Measurements from ENCODE around the gene UBALD1. TPM values are rescaled to one million over a fixed set of nuclear protein-coding genes. Genes with fewer than 3 reads are reported as not detected.

The UBALD1 gene
- 41.6 and 43.8 TPM in 2 replicates for total RNA-seq
- polyA plus RNA-seq: 24.8 and 34.6 TPM in 2 replicates
- 8.9 and 13.6 TPM in 2 replicates for polyA plus RNA-seq (2011; cell fraction: cytosol; rRNA removed)
- polyA plus RNA-seq (2011; cell fraction: nucleus; rRNA removed): 46.0 and 47.3 TPM in 2 replicates
- 19.1 and 25.1 TPM in 2 replicates for polyA plus RNA-seq (2012)
- polyA minus RNA-seq: 4.8 and 8.2 TPM in 2 replicates
- 17.6 TPM for polyA minus RNA-seq (2011; cell fraction: cytosol; rRNA and poly(A)+ RNA removed)
- 14.5 and 39.8 TPM in 2 replicates for polyA minus RNA-seq (2011; cell fraction: nucleus; rRNA and poly(A)+ RNA removed)
- Bru-seq, nascent RNA: percentile 42 among the genes with signal in this experiment
- percentile 54 among the genes with signal in this experiment for BruChase-seq, experiment 1, labeled RNA remaining after a 6-hour chase
- percentile 60 among the genes with signal in this experiment for BruChase-seq, experiment 2, labeled RNA remaining after a 2-hour chase
- long read RNA-seq, transcript UBALD1-201 (3 exons, 1,413 nt): major isoform, 32 of 49 reads
- long read RNA-seq, transcript UBALD1-205 (1 exons, 2,641 nt): minor isoform, 7 of 49 reads
- long read RNA-seq, partial matches to known transcripts: 3 of 49 reads
- long read RNA-seq, other reads (novel, unspliced or antisense): 4 of 49 reads

- dilution Hi-C loops (cut with MboI; ENCODE audit: extremely low pct_ligation_motif_present, low sequenced_read_pairs): no loop called here
- H4K20me1 ChIP-seq (replicated peaks; ENCODE audit: control insufficient read depth, extremely low read depth, insufficient read depth, low read length): no peaks in the 10 kb centered on the region
- no TSS peak for BruUV-seq (replicated peaks)
- H3K4me2 ChIP-seq (ENCODE audit: insufficient read depth, low read length): peak within 1 kb of the TSS; percentile 49
- H3K4me1 ChIP-seq (ENCODE audit: control insufficient read depth, extremely low read depth, insufficient read depth, low read length): peaks cover 21% of the 10 kb centered on the region
- peaks cover 19% of the 10 kb centered on the region for H3K79me2 ChIP-seq (ENCODE audit: control insufficient read depth, insufficient read depth, low read length)
- FAIRE-seq (peak; percentile 84), DNase-seq (ENCODE audit: low read depth, low spot score) (peak; percentile 83)
- intact Hi-C loops (cut with micrococcal nuclease): loop anchor here (5.0 kb wide), 2 partner anchors 77 to 343 kb away; partner anchors contain the start of genes CDIP1 and SEC14L5
- H2AFZ ChIP-seq (ENCODE audit: low read depth, low read length): peak within 1 kb of the TSS; percentile 97
- ChIA-PET POLR2A (interaction anchor here (0.6 kb wide), 1 partner anchor 121 kb away, joined by 3 read pairs; no protein-coding TSS in a partner anchor), CTCF (no interaction called here)
- TF ChIP-seq POLR2A (IDR thresholded peaks at IDR 0.05; ENCODE audit: low read depth, low read length): peak; percentile 75
- TF ChIP-seq EZH2 (IDR thresholded peaks at IDR 0.05; ENCODE audit: borderline replicate concordance, low read depth, low read length, severe bottlenecking): no peak
- TF ChIP-seq GATA2 (IDR thresholded peaks at IDR 0.05; ENCODE audit: insufficient read depth, insufficient read length, low read depth, low read length): no peak
- TF ChIP-seq MAX (IDR thresholded peaks at IDR 0.05; ENCODE audit: insufficient read depth, insufficient read length): peak; percentile 16
- TF ChIP-seq CTCF (IDR thresholded peaks at IDR 0.05; ENCODE audit: extremely low read depth in 1 of 2, insufficient read depth in 1 of 2, low read depth in 1 of 2, low read length in 2 of 2): no peak
- TF ChIP-seq MYC (IDR thresholded peaks at IDR 0.05; ENCODE audit: low read depth, low read length): no peak
- peak; percentile 25 for TF ChIP-seq JUN (IDR thresholded peaks at IDR 0.05; ENCODE audit: borderline replicate concordance, insufficient read depth, insufficient read length, low read depth)
- TF ChIP-seq FOS (IDR thresholded peaks at IDR 0.05; ENCODE audit: borderline replicate concordance, insufficient read depth, low read length): peak; percentile 90
- TF ChIP-seq POLR2AphosphoS5 (IDR thresholded peaks at IDR 0.05; ENCODE audit: insufficient read depth, low read depth, low read length): peak; percentile 69
- no peaks in the 10 kb centered on the region for H3K9me1 ChIP-seq (replicated peaks; ENCODE audit: control insufficient read depth, extremely low read depth, insufficient read depth, low read length)
- no peaks in the 10 kb centered on the region for H3K9me3 ChIP-seq (replicated peaks; ENCODE audit: control insufficient read depth, insufficient read depth, low read length)
- H3K4me3 ChIP-seq (replicated peaks in 1 of 3; ENCODE audit: insufficient read depth in 1 of 3, low read depth in 1 of 3, low read length in 3 of 3): peak within 1 kb of the TSS; percentile 47 to 85 (median 52)
- no peaks in the 10 kb centered on the region for H3K27me3 ChIP-seq (ENCODE audit: control insufficient read depth in 2 of 2, insufficient read depth in 2 of 2, low read length in 2 of 2)
- H3K36me3 ChIP-seq (ENCODE audit: control insufficient read depth in 2 of 2, extremely low read depth in 1 of 2, insufficient read depth in 2 of 2, low read length in 2 of 2): no peaks in the 10 kb centered on the region
- H3K27ac ChIP-seq (ENCODE audit: insufficient read depth, low read depth, low read length): peak within 1 kb of the TSS; percentile 79
- H3K9ac ChIP-seq (replicated peaks; ENCODE audit: extremely low read depth, insufficient read depth, low read length): peak within 1 kb of the TSS; percentile 77
Measured at GRCh38 chr16:4614571-4615383, at the start of gene UBALD1. Gene UBALD1 (minus strand): TSS chr16:4614888. CDS start chr16:4614797, 91 bp downstream.
